HG03066 (cell line): ENCODE measurements around the gene CEP104.
"Not testable (repeated sequence)": the region's sequence is repeated elsewhere in the genome, so short reads cannot be mapped to it uniquely, and the experiment has no call there.

ENCODE experiments used
- ATAC-seq: cut with Tn5 transposase; IDR thresholded peaks from one replicate; pipeline ENCODE4 v1.9.1; 2021; ENCODE audit warnings: low read depth; ENCODE audit not compliant: unreplicated experiment

Gene CEP104

GRCh38 chr1:3828391-3828790 lies 28.6 kb downstream of the CEP104 start:
- no peak for ATAC-seq

- ATAC-seq = no peak
Observed at GRCh38 chr1:3827813-3828307, 29.2 kb downstream of the CEP104 start.

GRCh38 chr1:3825356-3825755 lies 31.7 kb downstream of the CEP104 start:
- no peak for ATAC-seq

- ATAC-seq = no peak
Observed at GRCh38 chr1:3824650-3825049, 32.4 kb downstream of the CEP104 start.

GRCh38 chr1:3822421-3822820 lies 34.6 kb downstream of the CEP104 start:
- no peak for ATAC-seq

- no peak for ATAC-seq
Observed at GRCh38 chr1:3821908-3822307, 35.1 kb downstream of the CEP104 start.

- ATAC-seq = no peak
Observed at GRCh38 chr1:3821447-3821846, 35.6 kb downstream of the CEP104 start.

GRCh38 chr1:3821004-3821403 lies 36.0 kb downstream of the CEP104 start:
- ATAC-seq = no peak

- no peak for ATAC-seq
Observed at GRCh38 chr1:3820316-3820715, 36.7 kb downstream of the CEP104 start.

- ATAC-seq = no peak
Observed at GRCh38 chr1:3819771-3820200, 37.2 kb downstream of the CEP104 start.

- no peak for ATAC-seq
Observed at GRCh38 chr1:3817821-3818597, 39.0 kb downstream of the CEP104 start.

GRCh38 chr1:3817138-3817740 lies 39.8 kb downstream of the CEP104 start:
- no peak for ATAC-seq

GRCh38 chr1:3816331-3817137 lies 40.5 kb downstream of the CEP104 start:
- no peak for ATAC-seq

GRCh38 chr1:3814771-3815561 lies 42.0 kb downstream of the CEP104 start:
- ATAC-seq = no peak

- ATAC-seq = no peak
Observed at GRCh38 chr1:3814065-3814464, 42.9 kb downstream of the CEP104 start.

GRCh38 chr1:3811595-3811911 lies 45.5 kb downstream of the CEP104 start:
- ATAC-seq = no peak

GRCh38 chr1:3810149-3810761 lies 46.8 kb downstream of the CEP104 start:
- ATAC-seq = not testable (repeated sequence)

GRCh38 chr1:3809680-3810079 lies 47.3 kb downstream of the CEP104 start:
- ATAC-seq = no peak

GRCh38 chr1:3807769-3808168 lies 49.2 kb downstream of the CEP104 start:
- no peak for ATAC-seq

- no peak for ATAC-seq
Observed at GRCh38 chr1:3805038-3805437, 52.0 kb downstream of the CEP104 start.
